ENCODE data around the gene FBXL13. TPM values are rescaled to one million over a fixed set of nuclear protein-coding genes. Genes with fewer than 3 reads are reported as not detected.
"Not testable (repeated sequence)": the region's sequence is repeated elsewhere in the genome, so short reads cannot be mapped to it uniquely, and the experiment has no call there.

FBXL13 gene
- total RNA-seq, 1 donor from 2014 or later: 4.0 TPM

DNA sequence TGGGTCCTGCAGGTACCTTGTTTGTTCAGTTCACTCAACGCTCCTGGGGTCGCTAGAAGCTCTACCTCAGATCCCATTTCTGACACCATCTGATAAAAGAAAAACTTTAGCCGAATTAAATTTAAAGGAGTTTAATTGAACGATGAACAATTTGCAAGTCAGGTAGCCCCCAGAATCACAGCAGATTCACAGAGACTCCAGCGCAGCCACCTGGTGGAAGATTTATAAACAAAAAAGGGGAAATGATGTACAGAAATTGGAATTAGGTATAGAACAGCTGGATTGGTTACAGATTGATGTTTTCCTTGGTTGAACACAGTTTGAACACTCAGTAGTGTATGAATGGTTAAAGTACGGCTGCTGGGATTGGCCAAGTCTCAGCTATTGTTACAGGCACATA, 23.1 kb downstream of the FBXL13 start:
- DNase-seq (ENCODE audit: extremely low spot score, unreplicated experiment): no peak
- Mint-ChIP-seq H3K4me1 (ENCODE audit: unreplicated experiment) (no peaks in the 10 kb centered on the region), H3K4me3 (no peak overlapping the region), H3K27ac (no peak overlapping the region), H3K36me3 (peaks cover 22% of the 10 kb centered on the region), H3K27me3 (no peaks in the 10 kb centered on the region), H3K9me3 (no peaks in the 10 kb centered on the region)
- TF ChIP-seq, protein P1, sequence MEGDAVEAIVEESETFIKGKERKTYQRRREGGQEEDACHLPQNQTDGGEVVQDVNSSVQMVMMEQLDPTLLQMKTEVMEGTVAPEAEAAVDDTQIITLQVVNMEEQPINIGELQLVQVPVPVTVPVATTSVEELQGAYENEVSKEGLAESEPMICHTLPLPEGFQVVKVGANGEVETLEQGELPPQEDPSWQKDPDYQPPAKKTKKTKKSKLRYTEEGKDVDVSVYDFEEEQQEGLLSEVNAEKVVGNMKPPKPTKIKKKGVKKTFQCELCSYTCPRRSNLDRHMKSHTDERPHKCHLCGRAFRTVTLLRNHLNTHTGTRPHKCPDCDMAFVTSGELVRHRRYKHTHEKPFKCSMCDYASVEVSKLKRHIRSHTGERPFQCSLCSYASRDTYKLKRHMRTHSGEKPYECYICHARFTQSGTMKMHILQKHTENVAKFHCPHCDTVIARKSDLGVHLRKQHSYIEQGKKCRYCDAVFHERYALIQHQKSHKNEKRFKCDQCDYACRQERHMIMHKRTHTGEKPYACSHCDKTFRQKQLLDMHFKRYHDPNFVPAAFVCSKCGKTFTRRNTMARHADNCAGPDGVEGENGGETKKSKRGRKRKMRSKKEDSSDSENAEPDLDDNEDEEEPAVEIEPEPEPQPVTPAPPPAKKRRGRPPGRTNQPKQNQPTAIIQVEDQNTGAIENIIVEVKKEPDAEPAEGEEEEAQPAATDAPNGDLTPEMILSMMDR (conservative IDR thresholded peaks at IDR 0.05): no peak

DNA sequence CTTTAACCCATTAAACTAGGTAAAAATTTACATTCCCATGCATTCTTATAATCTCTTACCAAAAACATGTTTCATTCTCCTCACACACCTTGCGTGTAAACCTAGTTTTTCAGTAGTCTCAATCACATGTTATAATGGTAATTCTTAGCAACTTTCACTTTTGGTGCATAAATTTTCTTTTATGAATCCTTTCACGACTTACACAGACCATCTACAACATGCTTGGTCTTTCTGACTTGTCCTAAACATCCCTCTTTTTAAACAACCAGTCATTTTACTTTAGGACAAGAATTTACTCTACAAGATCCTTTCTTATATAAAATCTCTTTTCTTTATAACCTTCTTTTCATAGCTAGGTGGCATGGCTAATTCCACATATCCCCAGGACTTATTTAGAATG, 25.8 kb downstream of the FBXL13 start:
- Mint-ChIP-seq H3K4me1 (ENCODE audit: unreplicated experiment) (no peaks in the 10 kb centered on the region), H3K27ac (no peak overlapping the region), H3K36me3 (peaks cover 19% of the 10 kb centered on the region), H3K4me3 (no peak overlapping the region), H3K27me3 (no peaks in the 10 kb centered on the region), H3K9me3 (no peaks in the 10 kb centered on the region)
- TF ChIP-seq, protein P1 (conservative IDR thresholded peaks at IDR 0.05): no peak
- no peak for DNase-seq (ENCODE audit: extremely low spot score, unreplicated experiment)

DNA sequence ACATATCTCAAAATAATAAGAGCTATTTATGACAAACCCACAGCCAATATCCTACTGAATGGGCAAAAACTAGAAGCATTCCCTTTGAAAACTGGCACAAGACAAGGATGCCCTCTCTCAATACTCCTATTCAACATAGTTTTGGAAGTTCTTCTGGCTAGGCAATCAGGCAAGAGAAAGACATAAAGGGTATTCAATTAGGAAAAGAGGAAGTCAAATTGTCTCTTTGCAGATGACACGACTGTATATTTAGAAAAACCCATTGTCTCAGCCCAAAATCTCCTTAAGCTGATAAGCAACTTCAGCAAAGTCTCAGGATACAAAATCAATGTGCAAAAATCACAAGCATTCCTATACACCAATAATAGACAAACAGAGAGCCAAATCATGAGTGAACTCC, 32.8 kb downstream of the FBXL13 start:
- not testable (repeated sequence) for H3K27me3 Mint-ChIP-seq; H3K9me3 Mint-ChIP-seq; DNase-seq (ENCODE audit: extremely low spot score, unreplicated experiment); H3K4me1 Mint-ChIP-seq (ENCODE audit: unreplicated experiment); H3K27ac Mint-ChIP-seq; H3K4me3 Mint-ChIP-seq
- peaks cover 11% of the 10 kb centered on the region for H3K36me3 Mint-ChIP-seq

DNA sequence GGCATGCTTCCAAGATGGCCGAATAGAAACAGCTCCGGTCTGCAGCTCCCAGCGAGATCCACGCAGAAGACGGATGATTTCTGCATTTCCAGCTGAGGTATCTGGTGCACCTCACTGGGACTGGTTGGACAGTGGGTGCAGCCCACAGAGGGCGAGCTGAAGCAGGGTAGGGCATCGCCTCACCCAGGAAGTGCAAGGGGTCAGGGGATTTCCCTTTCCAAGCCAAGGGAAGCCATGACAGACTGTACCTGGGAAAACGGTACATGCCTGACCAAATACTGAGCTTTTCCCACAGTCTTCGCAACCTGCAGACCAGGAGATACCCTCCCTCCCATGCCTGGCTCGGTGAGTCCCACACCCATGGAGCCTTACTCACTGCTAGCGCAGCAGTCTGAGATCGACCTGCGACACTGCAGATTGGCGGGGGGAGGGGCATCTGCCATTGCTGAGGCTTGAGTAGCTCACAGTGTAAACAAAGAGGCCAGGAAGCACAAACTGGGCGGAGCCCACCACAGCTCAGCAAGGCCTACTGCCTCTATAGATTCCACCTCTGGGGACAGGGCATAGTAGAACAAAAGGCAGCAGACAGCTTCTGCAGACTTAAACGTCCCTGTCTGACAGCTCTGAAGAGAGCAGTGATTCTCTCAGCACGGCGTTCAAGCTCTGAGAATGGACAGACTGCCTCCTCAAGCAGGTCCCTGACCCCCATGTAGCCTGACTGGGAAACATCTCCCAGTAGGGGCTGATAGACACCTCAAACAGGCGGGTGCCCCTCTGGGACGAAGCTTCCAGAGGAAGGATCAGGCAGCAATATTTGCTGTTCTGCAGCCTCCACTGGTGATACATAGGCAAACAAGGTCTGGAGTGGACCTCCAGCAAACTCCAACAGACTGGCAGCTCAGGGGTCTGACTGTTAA, 36.5 kb downstream of the FBXL13 start:
- DNase-seq (ENCODE audit: extremely low spot score, unreplicated experiment); H3K27ac Mint-ChIP-seq; H3K4me1 Mint-ChIP-seq (ENCODE audit: unreplicated experiment); H3K27me3 Mint-ChIP-seq; H3K9me3 Mint-ChIP-seq; H3K36me3 Mint-ChIP-seq; H3K4me3 Mint-ChIP-seq: not testable (repeated sequence)

GRCh38 chr7:103037476-103037822, 37.1 kb downstream of the FBXL13 start:
- H3K36me3 Mint-ChIP-seq: no peaks in the 10 kb centered on the region
- H3K9me3 Mint-ChIP-seq: no peaks in the 10 kb centered on the region

GRCh38 chr7:103034318-103034717, 40.3 kb downstream of the FBXL13 start:
- not testable (repeated sequence) for H3K27ac Mint-ChIP-seq; H3K36me3 Mint-ChIP-seq; H3K4me3 Mint-ChIP-seq; H3K4me1 Mint-ChIP-seq (ENCODE audit: unreplicated experiment); H3K9me3 Mint-ChIP-seq; DNase-seq (ENCODE audit: extremely low spot score, unreplicated experiment); H3K27me3 Mint-ChIP-seq

More at GRCh38 chr7:103037476-103037822, 37.1 kb downstream of the FBXL13 start:
- DNase-seq (ENCODE audit: extremely low spot score, unreplicated experiment): no peak
- no peaks in the 10 kb centered on the region for H3K4me1 Mint-ChIP-seq (ENCODE audit: unreplicated experiment)
- no peak overlapping the region for H3K27ac Mint-ChIP-seq
- no peaks in the 10 kb centered on the region for H3K27me3 Mint-ChIP-seq
- H3K4me3 Mint-ChIP-seq: no peak overlapping the region
- TF ChIP-seq, protein P1 (conservative IDR thresholded peaks at IDR 0.05): no peak

- Mint-ChIP-seq H3K36me3 (no peaks in the 10 kb centered on the region), H3K9me3 (no peaks in the 10 kb centered on the region), H3K27me3 (no peaks in the 10 kb centered on the region), H3K4me1 (ENCODE audit: unreplicated experiment) (no peaks in the 10 kb centered on the region), H3K27ac (no peak overlapping the region), H3K4me3 (no peak overlapping the region)
- DNase-seq (ENCODE audit: extremely low spot score, unreplicated experiment): no peak
- TF ChIP-seq, protein P1 (conservative IDR thresholded peaks at IDR 0.05): no peak
These were observed 42.8 kb downstream of the FBXL13 start for GRCh38 chr7:103031781-103032180.

Measured in type B pancreatic cell (in vitro differentiated cells).